ENCODE data around the gene CD99L2.

CD99L2 gene

GRCh38 chrX:150821971-150822370 is 76.5 kb downstream of the CD99L2 start:
- H3K27me3 ChIP-seq (ENCODE audit: control insufficient read depth, low read length): no peaks in the 10 kb centered on the region
- no peaks in the 10 kb centered on the region for H3K4me1 ChIP-seq (ENCODE audit: control insufficient read depth, low read length)
- H3F3A ChIP-seq (ENCODE audit: control insufficient read depth, insufficient read depth): no peaks in the 10 kb centered on the region
- no peak overlapping the region for H3K27ac ChIP-seq (ENCODE audit: low read depth, low read length)
- no peaks in the 10 kb centered on the region for H3K79me2 ChIP-seq (ENCODE audit: control insufficient read depth, low read length)
- H3K36me3 ChIP-seq (ENCODE audit: control insufficient read depth, low read length): no peaks in the 10 kb centered on the region
- TF ChIP-seq CTCF (IDR thresholded peaks at IDR 0.05; ENCODE audit: low read depth, low read length, poor library complexity, severe bottlenecking) (no peak), EZH2phosphoT487 (IDR thresholded peaks at IDR 0.05; ENCODE audit: borderline replicate concordance, low read length) (no peak)
- H3K9me2 ChIP-seq (replicated peaks; ENCODE audit: control insufficient read depth, low read length): no peaks in the 10 kb centered on the region
- H3K4me2 ChIP-seq (ENCODE audit: low read length): no peak overlapping the region
- no peaks in the 10 kb centered on the region for H3K9me3 ChIP-seq (ENCODE audit: control insufficient read depth, insufficient read depth, low read length)
- no peak overlapping the region for H3K4me3 ChIP-seq (ENCODE audit: low read length)
- no peaks in the 10 kb centered on the region for H4K20me1 ChIP-seq (ENCODE audit: control insufficient read depth, insufficient read depth, low read depth, low read length)

GRCh38 chrX:150813922-150814321 is 84.5 kb downstream of the CD99L2 start:
- Histone ChIP-seq H4K20me1 (ENCODE audit: control insufficient read depth, insufficient read depth, low read depth, low read length) (no peaks in the 10 kb centered on the region), H3K79me2 (ENCODE audit: control insufficient read depth, low read length) (no peaks in the 10 kb centered on the region), H3K4me1 (ENCODE audit: control insufficient read depth, low read length) (0 out of 2 replicates have a peak, but pooled peaks cover 3% of the 10 kb centered on the region), H3K36me3 (ENCODE audit: control insufficient read depth, low read length) (no peaks in the 10 kb centered on the region), H3F3A (ENCODE audit: control insufficient read depth, insufficient read depth) (no peaks in the 10 kb centered on the region), H3K9me2 (replicated peaks; ENCODE audit: control insufficient read depth, low read length) (no peaks in the 10 kb centered on the region), H3K4me2 (ENCODE audit: low read length) (no peak overlapping the region), H3K27me3 (ENCODE audit: control insufficient read depth, low read length) (no peaks in the 10 kb centered on the region), H3K4me3 (ENCODE audit: low read length) (no peak overlapping the region), H3K27ac (ENCODE audit: low read depth, low read length) (no peak overlapping the region), H3K9me3 (ENCODE audit: control insufficient read depth, insufficient read depth, low read length) (no peaks in the 10 kb centered on the region)
- TF ChIP-seq CTCF (IDR thresholded peaks at IDR 0.05; ENCODE audit: low read depth, low read length, poor library complexity, severe bottlenecking): no peak
- no peak for TF ChIP-seq EZH2phosphoT487 (IDR thresholded peaks at IDR 0.05; ENCODE audit: borderline replicate concordance, low read length)

GRCh38 chrX:150806827-150807226 is 91.6 kb downstream of the CD99L2 start:
- Histone ChIP-seq H3K4me1 (ENCODE audit: control insufficient read depth, low read length) (no peaks in the 10 kb centered on the region), H3K4me2 (ENCODE audit: low read length) (no peak overlapping the region), H3K36me3 (ENCODE audit: control insufficient read depth, low read length) (no peaks in the 10 kb centered on the region), H3K9me3 (ENCODE audit: control insufficient read depth, insufficient read depth, low read length) (no peaks in the 10 kb centered on the region), H3K4me3 (ENCODE audit: low read length) (no peak overlapping the region), H3K27me3 (ENCODE audit: control insufficient read depth, low read length) (no peaks in the 10 kb centered on the region), H3K79me2 (ENCODE audit: control insufficient read depth, low read length) (no peaks in the 10 kb centered on the region), H3K9me2 (replicated peaks; ENCODE audit: control insufficient read depth, low read length) (no peaks in the 10 kb centered on the region), H3F3A (ENCODE audit: control insufficient read depth, insufficient read depth) (no peaks in the 10 kb centered on the region), H4K20me1 (ENCODE audit: control insufficient read depth, insufficient read depth, low read depth, low read length) (no peaks in the 10 kb centered on the region), H3K27ac (ENCODE audit: low read depth, low read length) (no peak overlapping the region)
- no peak for TF ChIP-seq CTCF (IDR thresholded peaks at IDR 0.05; ENCODE audit: low read depth, low read length, poor library complexity, severe bottlenecking)
- TF ChIP-seq EZH2phosphoT487 (IDR thresholded peaks at IDR 0.05; ENCODE audit: borderline replicate concordance, low read length): no peak

- H3K9me2 ChIP-seq (replicated peaks; ENCODE audit: control insufficient read depth, low read length): no peaks in the 10 kb centered on the region
- TF ChIP-seq CTCF (IDR thresholded peaks at IDR 0.05; ENCODE audit: low read depth, low read length, poor library complexity, severe bottlenecking): no peak
- no peaks in the 10 kb centered on the region for H3K9me3 ChIP-seq (ENCODE audit: control insufficient read depth, insufficient read depth, low read length)
- H4K20me1 ChIP-seq (ENCODE audit: control insufficient read depth, insufficient read depth, low read depth, low read length): no peaks in the 10 kb centered on the region
- no peaks in the 10 kb centered on the region for H3K36me3 ChIP-seq (ENCODE audit: control insufficient read depth, low read length)
- H3F3A ChIP-seq (ENCODE audit: control insufficient read depth, insufficient read depth): no peaks in the 10 kb centered on the region
- H3K79me2 ChIP-seq (ENCODE audit: control insufficient read depth, low read length): no peaks in the 10 kb centered on the region
- H3K4me1 ChIP-seq (ENCODE audit: control insufficient read depth, low read length): no peaks in the 10 kb centered on the region
- H3K27ac ChIP-seq (ENCODE audit: low read depth, low read length): no peak overlapping the region
- H3K27me3 ChIP-seq (ENCODE audit: control insufficient read depth, low read length): no peaks in the 10 kb centered on the region
- no peak overlapping the region for H3K4me3 ChIP-seq (ENCODE audit: low read length)
- H3K4me2 ChIP-seq (ENCODE audit: low read length): no peak overlapping the region
Measured at GRCh38 chrX:150805736-150806135, 92.7 kb downstream of the CD99L2 start.
